ENCODE measurements around the gene SLC4A1. TPM values are rescaled to one million over a fixed set of nuclear protein-coding genes. Genes with fewer than 3 reads are reported as not detected.

Gene SLC4A1
- total and polyA plus RNA-seq, 8 donors, result 8.3 TPM; not detected in 7

DNA sequence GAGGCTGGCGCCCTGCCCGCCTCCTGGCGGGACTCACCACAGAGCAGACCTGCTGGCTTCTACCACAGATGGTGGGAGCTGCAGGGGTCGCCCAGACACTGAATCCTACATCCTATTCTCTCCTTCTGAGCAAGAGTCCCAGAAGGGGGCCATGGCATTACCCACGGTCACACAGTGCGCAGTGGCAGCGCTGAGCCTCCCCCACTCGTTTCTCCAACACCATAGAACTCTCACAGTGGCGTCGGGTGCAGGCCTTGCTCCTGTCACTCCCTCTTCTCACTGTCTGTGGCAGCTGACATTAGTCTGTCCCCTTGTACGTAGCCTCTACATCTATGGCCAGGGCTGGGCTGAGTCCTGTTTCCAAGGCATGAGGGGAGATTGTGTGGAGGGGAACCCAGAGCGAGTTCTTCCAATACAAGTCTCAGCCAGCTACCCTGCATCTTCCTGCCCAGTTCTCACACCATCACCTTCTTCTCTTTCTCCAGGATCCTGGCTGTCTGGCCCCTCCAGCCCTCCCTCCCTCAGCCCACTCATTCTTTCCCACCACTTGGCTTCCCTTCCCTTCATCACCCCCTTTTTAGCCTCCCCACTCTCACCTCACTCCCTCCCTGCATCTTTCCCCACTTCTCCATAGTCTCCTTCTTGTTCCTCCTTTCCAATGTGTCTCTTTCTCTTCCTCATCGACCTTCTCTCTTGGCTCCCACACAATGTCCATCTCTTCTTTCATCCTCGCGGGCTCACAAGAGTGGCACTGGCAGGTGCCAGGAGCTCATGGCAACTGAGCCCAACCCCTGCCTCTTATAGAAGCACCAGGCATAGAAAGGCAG, 54.3 kb downstream of the SLC4A1 start:
- intact Hi-C loops (cut with DNase I; ENCODE audit: low total_unique reads), result loop anchor here (5.0 kb wide), 1 partner anchor 109 kb away; the partner anchor contains the start of gene SLC25A39
- H3K36me3 ChIP-seq, result peaks cover 42 to 79% (median 75%) of the 10 kb centered on the region in 4 donors

DNA sequence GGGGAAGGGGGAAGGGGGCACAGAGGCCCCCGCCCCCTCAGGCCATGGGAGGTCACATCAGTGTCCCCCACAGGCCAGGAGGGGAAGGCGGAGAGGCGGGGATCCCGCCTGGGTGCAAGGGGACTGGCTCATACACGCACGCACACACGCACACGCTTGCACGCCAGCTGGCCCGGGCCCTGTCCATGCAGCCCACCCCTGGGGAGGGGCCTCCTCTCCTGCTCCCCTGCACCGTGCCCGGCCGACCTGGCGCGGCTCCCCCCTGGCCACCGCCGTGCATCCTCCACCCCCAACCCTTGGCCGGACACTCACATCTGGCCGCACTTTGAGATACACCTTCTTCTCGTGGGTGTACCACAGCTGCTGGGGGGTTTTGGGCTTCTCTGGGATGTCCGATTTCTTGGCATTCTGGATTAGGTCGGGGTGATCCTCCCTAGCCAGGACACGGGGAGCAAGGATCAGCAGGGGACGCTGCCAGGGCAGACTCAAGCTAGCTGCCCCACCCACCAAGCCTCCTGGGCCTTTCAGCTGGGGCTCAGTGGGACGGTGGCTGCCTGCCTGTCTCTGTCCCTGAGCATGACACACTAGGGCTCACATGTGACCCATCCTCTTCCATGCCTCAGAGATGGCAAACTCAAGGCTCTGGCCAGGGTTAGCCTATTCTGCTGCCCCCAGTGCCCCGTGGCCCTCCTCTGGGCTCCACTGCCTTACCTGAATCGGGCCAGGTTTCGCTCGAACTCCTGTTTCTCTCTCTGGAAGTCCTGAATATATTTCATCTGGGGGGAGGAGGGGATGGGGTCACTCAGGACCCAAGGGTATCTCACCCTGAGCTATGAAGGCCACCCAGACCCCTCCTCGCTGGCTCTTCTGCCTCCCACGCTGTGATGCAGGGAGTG, 55.2 kb downstream of the SLC4A1 start:
- intact Hi-C loops (cut with DNase I; ENCODE audit: low total_unique reads), result loop anchor here (5.0 kb wide), 1 partner anchor 110 kb away; the partner anchor contains the start of gene SLC25A39
- 68 to 81% (median 75%) methylated on average over 13 to 31 of the region's 31 CpGs for WGBS, 5 donors
- Histone ChIP-seq H3K4me3 (no peak overlapping the region), H3K9me3 (no peaks in the 10 kb centered on the region), H3K27me3 (no peaks in the 10 kb centered on the region), H3K27ac (no peak overlapping the region), H3K4me1 (peaks cover 27 to 76% (median 44%) of the 10 kb centered on the region in 4 donors), H3K36me3 (peaks cover 51 to 87% (median 84%) of the 10 kb centered on the region in 4 donors)
- DNase-seq, result no peak
- TF ChIP-seq, protein P1, sequence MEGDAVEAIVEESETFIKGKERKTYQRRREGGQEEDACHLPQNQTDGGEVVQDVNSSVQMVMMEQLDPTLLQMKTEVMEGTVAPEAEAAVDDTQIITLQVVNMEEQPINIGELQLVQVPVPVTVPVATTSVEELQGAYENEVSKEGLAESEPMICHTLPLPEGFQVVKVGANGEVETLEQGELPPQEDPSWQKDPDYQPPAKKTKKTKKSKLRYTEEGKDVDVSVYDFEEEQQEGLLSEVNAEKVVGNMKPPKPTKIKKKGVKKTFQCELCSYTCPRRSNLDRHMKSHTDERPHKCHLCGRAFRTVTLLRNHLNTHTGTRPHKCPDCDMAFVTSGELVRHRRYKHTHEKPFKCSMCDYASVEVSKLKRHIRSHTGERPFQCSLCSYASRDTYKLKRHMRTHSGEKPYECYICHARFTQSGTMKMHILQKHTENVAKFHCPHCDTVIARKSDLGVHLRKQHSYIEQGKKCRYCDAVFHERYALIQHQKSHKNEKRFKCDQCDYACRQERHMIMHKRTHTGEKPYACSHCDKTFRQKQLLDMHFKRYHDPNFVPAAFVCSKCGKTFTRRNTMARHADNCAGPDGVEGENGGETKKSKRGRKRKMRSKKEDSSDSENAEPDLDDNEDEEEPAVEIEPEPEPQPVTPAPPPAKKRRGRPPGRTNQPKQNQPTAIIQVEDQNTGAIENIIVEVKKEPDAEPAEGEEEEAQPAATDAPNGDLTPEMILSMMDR (IDR thresholded peaks at IDR 0.05), result no peak
- TF ChIP-seq POLR2AphosphoS5 (IDR thresholded peaks at IDR 0.05), result no peak
- no peak for TF ChIP-seq POLR2A (IDR thresholded peaks at IDR 0.05)

More for the DNA sequence above, 54.3 kb downstream of the SLC4A1 start:
- Histone ChIP-seq H3K9me3 (no peaks in the 10 kb centered on the region), H3K27me3 (no peaks in the 10 kb centered on the region), H3K27ac (no peak overlapping the region), H3K4me3 (no peak overlapping the region), H3K4me1 (peaks cover 31 to 76% (median 50%) of the 10 kb centered on the region in 4 donors)
- peak in 1 of 2 donors; percentile 1 for DNase-seq
- TF ChIP-seq EP300 (IDR thresholded peaks at IDR 0.05) (no peak), POLR2A (IDR thresholded peaks at IDR 0.05) (no peak), POLR2AphosphoS5 (IDR thresholded peaks at IDR 0.05) (no peak)
- TF ChIP-seq, protein P1 (IDR thresholded peaks at IDR 0.05), result no peak
- WGBS, 5 donors, result 84 to 87% (median 86%) methylated on average over 13 to 15 of the region's 15 CpGs

DNA sequence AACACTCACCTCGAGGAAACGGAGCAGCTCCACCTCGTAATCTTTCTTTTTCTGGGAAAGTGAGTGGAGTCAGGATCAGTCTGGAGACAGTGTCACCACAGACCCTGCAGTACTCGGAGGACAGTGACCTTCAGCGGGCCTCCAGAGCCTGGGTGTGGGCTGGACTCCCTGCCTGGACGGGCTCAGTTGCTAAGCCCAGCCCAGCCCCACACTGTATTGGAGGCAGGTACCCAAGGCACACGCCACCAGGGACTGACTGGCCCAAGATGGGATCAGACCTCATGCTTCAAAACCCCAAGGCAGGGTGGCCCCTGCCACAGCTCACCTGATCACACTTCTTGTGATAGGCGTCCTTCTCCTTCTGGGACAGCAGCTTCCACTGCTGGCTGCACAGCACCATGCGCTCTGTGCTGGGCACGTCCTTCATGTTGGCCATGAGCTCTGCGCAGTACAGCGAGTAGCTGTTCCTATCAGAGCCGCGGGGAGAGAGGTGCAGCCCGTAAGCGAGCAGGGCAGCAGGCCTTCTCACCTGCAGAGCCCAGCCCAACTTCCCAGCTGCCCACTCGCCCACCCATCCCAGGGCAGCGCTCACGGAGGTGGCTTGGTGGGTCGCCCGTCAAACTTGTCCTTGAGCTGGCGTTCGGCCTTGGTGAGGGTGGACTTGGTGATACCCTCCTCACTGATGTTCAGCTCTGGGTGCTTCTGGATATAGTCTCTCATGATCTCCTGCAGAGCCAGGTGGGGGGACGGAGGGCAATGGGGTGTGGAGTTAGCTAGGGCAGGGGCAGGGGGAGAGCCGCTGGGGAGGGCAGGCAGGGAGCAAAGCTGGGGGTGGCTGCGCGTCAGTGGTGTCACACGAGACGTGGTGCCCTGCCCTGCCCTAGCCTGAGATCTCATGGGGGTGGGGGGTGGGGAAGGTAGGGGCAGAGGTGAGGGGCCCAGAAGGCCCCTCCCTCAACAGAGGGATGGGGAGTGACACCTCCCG, 56.4 kb downstream of the SLC4A1 start:
- Histone ChIP-seq H3K36me3 (peaks cover 62 to 92% (median 90%) of the 10 kb centered on the region in 4 donors), H3K27ac (peak overlapping the region in 2 of 5 donors; percentile 69 to 79), H3K4me1 (peaks cover 20 to 64% (median 32%) of the 10 kb centered on the region in 4 donors), H3K27me3 (no peaks in the 10 kb centered on the region), H3K9me3 (no peaks in the 10 kb centered on the region), H3K4me3 (no peak overlapping the region)
- no peak for TF ChIP-seq POLR2AphosphoS5 (IDR thresholded peaks at IDR 0.05)
- TF ChIP-seq POLR2A (IDR thresholded peaks at IDR 0.05), result no peak
- TF ChIP-seq, protein P1 (IDR thresholded peaks at IDR 0.05), result no peak
- no peak for TF ChIP-seq EP300 (IDR thresholded peaks at IDR 0.05)
- intact Hi-C loops (cut with DNase I; ENCODE audit: low total_unique reads), result loop anchor here (5.0 kb wide), 1 partner anchor 111 kb away; the partner anchor contains the start of gene SLC25A39
- WGBS, 5 donors, result 85 to 93% (median 89%) methylated on average over 21 to 30 of the region's 30 CpGs
- no peak for DNase-seq
